ENCODE results near the gene SERPINB1.
"Not testable (repeated sequence)": the region's sequence is repeated elsewhere in the genome, so short reads cannot be mapped to it uniquely, and the experiment has no call there.

SERPINB1 gene

DNA sequence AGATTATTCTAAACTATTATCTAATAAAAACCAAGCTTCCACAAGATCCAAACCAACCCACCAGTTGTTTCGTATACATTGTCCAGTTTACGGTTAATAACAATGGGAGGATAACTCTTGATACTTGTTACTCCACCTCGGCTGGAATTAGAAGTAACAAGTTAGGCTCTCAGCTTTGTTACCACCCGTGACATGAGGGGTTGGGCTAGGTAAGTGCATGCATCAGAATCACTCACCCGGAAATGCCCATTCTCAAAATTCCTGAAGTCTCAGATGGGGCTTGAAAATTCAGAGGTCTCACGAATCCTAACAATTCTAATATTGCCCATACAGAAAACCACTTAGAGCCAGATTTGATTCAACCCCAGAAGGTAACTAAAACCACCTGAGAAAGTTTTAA is 27.0 kb upstream of the SERPINB1 start:
- no peak for DNase-seq

DNA sequence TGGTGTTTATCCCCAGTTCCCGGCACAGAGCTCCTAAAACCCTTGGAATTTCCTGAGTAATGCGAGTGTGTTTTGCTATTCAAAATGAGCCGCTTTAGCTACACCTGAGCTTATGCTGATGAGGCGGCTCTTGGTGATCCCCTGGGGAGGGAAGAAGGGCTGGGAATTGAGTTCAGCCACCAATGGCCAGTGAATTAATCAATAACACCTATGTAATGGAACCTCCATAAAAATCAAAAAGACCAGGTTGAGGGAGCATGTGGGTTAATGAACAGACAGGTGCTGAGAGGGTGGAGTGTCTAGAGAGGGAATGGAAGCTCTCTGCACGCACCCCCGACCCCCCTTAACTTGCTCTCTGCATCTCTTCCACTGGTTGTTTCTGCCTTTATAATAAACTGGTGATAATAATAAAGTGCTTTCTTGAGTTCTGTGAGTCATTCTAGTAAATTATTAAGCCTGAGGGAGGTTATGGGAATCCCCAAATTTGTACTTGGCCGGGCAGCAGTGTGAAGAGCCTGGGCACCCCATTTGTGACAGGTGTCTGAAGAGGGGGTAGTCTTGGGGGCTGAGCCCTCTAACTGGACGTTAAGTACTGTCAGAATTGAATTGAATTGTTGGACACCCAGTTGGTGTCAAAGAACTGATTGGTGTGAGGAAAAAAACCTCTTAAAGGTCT is 24.6 kb upstream of the SERPINB1 start:
- no peak for DNase-seq

DNA sequence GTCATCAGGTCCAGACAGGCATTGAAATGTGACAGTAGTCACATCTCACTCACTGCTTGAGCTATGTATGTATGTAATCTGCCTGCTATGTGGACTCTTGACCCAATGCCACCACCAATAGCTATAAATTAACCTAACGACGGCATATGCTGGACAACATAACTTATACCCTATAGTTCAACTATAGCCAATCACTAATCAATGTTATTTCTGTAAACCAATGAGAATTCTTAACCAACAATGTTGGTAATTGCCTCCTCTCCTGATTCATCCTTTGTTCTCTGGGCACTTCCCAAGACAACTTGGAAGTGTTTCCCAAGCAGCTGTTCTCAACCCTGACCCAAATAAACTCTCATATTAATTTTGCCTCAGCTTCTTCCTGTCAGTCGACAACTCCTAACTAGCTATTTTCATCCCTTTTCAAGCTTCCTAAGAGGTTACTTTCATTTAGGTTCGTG is 24.1 kb upstream of the SERPINB1 start:
- no peak for DNase-seq

DNA sequence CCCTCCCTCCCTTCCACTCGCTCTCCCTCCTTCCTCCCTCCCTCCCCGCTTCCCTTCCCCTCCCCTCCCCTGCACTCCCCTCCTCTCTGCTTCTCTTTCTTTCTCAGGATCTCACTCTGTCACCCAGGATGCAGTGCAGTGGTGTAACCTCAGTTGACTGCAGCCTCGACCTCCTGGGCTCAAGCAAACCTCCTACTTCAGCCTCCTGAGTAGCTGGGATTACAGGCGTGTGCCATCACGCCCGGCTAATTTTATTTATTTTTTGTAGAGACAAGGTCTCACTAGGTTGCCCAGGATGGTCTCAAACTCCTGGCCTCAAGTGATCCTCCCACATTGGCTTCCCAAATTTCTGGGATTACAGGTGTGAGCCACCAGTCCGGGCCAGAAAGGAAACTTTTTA is 23.6 kb upstream of the SERPINB1 start:
- DNase-seq = no peak

DNA sequence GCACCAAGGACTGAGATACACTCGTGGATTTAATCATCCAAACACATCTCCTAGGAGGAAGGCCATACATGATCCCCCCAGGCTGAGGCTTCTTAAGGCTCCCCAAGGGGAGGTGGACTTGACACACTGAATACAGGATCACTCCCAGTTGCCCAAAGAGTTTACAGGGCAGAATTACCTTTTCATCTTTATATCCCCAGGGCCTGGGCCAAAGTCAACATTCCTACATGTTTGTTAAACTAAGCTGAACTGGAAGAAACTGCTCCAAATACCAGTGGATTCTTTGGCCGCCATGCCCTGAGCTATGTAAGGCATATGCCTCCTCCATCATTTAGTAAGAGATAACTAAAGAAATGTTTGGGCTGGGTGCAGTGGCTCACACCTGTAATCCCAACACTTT is 22.2 kb upstream of the SERPINB1 start:
- DNase-seq = no peak

DNA sequence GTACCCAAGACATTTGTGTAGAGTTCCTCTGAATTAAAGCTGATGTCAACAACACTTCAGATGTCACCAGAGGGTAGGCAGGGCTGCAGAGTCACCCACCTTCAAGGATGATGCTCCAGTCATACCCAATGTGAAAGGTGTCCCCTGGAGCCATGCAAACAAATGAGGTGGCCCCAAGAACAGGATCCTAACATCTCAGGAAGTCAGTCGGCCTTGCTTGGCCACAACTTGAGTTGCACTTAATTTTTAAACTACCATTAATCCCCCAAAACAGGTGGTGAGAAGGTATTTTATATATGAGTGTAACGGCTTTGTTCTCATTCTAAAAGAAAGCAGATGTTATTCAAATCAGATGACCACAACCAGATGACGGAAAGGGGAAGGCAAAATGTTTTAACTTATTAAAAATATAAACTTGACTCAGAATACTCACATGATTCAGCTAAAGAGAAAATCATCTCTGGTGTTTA is 21.1 kb upstream of the SERPINB1 start:
- DNase-seq = no peak

DNA sequence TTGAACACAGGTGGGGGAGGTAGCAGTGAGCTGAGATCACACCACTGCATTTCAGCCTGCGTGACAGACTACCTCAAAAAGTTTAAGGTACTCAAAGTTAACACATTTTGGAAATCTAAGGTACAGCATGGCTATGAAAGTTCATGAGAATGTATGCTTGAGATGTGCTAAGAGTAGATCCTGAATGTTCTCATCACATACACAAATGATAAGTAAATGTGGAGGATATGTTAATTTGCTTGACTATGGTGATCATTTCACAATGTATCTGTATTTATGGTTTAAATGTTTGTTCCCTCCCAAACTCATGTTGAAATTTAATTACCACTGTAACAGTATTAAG is 20.1 kb upstream of the SERPINB1 start:
- no peak for DNase-seq

DNA sequence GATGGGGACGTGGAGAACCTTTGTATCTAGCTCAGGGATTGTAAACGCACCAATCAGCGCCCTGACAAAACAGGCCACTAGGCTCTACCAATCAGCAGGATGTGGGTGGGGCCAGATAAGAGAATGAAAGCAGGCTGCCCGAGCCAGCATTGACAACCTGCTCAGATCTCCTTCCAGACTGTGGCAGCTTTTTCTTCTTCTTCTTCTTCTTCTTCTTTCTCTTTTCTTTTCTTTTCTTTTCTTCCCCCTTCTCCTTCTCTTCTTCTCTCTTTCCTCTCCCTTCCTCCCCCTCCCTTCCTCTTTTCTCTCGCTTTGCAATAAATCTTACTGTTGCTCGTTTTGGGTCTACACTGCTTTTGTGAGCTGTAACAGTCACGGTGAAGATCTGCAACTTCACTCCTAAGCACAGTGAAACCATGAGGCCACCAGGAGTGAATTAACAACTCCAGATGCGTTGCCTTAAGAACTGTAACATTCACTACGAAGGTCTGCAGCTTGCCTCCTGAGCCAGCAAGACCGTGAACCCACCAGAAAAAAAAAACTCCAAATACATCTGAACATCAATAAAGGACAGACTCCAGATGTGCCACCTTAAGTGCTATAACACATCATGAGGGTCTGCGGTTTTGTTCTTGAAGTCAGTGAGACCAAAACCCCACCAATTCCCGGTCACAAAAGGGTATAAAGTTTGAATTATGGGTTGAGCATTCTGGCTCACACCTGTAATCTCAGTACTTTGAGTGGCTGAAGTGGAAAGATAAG is 19.6 kb upstream of the SERPINB1 start:
- DNase-seq = no peak

DNA sequence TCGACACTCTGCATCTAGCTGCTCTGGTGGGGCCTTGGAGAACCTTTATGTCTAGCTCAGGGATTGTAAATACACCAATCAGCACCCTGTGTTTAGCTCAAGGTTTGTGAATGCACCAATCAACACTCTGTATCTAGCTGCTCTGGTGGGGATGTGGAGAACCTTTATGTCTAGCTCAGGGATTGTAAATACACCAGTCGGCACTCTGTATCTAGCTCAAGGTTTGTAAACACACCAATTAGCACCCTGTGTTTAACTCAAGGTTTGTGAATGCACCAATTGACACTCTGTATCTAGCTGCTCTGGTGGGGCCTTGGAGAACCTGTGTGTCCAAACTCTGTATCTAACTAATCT is 19.0 kb upstream of the SERPINB1 start:
- not testable (repeated sequence) for DNase-seq

DNA sequence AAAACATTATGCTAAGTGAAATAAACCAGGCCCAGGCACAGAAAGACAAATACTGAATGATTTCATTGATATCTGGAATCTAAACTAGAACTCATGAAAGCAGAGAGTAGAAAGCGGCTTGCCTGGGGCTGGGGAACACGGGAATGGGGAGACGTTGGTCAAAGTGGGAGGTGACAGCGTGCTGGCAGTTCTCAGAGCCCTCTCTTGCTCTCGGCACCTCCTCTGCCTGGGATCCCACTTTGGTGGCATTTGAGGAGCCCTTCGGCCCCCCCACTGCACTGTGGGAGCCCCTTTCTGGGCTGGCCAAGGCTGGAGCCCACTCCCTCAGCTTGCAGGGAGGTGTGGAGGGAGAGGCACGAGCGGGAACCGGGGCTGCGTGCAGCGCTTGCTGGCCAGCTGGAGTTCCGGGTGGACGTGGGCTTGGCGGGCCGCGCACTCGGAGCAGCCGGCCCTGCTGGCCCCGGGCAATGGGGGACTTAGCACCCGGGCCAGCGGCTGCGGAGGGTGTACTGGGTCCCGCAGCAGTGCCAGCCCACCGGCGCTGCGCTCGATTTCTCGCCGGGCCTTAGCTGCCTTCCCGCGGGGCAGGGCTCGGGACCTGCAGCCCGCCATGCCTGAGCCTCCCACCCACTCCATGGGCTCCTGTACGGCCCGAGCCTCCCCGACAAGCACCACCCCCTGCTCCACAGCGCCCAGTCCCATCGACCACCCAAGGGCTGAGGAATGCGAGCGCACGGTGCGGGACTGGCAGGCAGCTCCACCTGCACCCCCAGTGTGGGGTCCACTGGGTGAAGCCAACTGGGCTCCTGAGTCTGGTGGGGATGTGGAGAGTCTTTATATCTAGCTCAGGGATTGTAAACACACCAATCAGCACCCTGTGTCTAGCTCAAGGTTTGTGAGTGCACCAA is 18.4 kb upstream of the SERPINB1 start:
- DNase-seq = not testable (repeated sequence)

DNA sequence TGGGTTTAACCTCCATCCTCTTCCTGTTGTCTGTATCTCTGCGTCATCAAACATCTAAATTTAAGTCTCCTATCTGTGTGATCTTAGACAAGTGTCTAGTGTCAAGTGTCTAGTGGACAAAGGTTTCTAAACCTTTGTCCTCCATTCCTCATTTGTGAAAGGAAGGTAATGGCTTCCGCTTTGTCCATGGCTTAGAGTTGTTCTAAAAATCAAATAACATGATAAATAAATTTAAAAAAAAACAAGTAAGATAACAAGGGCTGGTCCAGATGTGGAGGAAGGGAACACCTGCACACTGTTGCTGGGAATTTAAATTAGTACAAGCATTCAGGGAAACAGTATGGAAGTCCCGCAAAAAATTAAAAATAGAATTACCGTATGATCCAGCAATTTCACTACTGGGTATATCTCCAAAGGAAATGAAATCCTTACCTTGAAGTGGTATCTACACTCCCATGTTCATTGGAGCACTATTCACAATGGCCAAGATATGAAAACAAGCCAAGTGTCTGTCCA is 17.6 kb upstream of the SERPINB1 start:
- DNase-seq = no peak

DNA sequence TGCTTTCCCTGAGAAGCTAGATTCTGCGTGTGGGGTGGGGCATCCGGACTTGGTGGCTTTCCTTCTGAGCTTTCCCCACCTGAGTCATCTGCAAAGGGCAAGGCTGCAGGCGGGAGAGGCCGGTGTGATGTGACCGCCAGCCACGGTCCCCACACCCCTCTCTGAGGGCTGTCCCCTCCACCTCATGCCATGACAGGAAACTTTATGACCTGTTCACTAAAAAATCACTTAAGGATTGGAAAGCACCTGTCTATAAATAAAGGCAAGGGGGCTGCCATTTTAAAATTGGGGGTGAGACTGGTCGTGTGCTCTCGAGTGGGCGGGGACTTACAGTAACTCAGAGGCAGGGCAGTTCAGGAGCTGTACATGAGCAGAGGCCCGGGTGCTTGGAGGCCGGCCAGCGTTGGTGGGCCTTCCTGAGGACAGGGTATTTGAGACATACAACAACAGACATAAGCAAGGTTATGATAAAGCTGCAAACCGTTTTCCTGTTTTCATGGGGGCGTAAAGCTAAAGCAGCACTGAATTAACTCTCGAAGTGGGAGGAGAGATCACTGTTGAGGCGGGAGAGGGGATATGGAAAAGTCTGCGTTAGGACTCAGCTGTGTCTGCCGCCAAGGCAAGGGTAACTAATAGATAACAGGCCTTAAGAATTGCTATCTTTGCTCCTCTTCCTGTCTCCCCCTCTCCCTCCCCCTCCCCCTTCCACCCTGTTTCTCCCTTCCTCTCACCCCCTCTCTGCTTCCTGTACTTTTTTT is 16.1 kb upstream of the SERPINB1 start:
- peak; percentile 56 for DNase-seq

DNA sequence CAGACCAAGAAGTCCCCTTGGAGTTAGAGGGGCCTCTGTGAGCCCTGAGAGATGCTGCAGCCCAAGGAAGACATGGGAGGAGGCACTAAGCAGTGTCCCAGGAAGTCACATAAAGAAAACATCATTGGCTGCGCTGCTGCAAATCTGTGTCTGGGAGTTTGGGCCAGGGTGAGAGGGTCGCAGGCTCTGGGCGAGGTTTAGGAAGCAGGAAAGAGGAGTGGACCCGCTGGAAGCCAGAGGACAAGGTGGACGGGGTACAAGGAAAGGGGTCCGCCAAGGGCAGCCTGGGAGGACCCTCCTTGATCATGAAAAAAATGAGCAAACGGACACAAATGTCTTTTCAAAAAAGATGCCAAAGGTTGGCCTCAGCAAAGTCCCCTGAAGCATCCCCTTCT is 15.5 kb upstream of the SERPINB1 start:
- no peak for DNase-seq

DNA sequence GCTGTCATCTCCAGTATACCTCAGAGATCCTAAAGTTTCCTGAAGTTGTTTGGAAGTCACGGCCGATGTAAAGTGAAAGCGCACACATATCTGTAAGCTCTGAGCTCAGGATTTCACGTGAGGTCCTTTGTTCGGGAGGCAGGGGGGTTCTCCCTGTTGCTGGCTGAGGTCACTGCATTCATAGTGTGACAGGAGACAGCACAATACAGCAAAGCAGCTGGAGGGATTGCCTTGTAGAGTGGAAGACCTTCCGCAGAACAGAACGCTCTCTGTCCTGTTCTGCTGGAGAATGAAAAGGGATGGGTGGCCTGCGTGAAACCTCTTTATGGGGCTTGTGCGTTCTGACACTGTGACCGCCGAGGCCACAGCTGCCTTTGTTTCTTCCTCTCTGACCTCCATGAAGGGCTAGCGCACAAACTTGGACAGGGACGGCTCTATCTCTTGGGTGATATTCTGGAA is 13.4 kb upstream of the SERPINB1 start:
- peak; percentile 49 for DNase-seq

DNA sequence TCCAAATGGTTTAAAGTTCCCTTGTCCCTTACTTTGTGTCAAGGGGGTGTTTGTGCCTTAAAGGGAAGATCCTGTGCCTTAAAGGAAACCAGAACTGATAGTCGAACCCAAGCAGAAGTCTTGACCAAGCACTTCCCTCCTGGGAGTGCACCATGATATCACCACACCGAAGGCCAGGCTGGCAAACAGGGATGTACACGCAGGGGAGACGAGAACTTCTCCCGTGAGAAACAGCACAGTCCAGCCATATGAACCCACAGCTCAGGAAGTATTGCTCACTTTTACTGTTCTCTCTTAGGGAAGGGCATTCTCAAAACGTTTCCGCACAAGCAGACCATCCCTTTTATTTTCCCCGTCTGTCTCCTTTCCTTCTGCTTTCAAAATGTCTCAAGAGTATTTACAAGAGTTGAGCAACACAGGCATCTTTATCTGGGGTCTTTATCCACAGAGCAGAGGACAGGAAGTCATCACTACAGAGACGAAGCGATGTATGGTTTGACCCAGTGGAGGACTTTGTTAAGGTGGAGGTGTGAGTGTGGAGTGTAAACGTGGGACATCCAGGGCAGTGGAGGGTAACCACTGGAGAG is 12.8 kb upstream of the SERPINB1 start:
- DNase-seq = peak; percentile 63

DNA sequence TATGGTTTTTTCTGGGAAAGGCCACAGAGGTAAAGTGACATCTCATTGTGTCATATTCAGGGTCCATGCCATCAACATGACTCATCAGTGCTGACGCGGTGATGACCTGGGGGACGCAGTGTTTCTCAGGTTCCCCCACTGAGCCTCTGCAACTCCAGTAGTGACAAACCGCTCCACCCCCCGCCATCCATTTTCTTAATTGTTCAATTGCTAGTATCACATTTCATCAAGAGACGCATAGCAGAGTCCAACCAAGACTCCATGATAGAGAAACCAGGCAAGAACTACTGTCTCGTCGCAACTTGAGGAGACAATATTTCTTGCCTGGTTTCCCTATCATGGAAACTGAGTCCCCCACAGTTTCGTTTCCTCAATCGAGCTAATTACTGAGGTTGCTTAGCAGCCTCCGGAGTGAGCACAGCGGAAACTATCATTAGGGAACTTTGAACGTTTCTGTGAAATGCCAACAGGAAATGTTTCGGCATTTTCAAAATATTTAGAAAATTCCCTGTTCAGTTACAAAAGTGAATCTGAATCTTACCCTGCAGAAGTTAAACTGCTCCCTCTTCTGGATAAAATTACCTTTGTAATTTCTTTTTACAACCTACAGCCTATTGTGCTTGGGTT is 12.2 kb upstream of the SERPINB1 start:
- DNase-seq = peak; percentile 66

DNA sequence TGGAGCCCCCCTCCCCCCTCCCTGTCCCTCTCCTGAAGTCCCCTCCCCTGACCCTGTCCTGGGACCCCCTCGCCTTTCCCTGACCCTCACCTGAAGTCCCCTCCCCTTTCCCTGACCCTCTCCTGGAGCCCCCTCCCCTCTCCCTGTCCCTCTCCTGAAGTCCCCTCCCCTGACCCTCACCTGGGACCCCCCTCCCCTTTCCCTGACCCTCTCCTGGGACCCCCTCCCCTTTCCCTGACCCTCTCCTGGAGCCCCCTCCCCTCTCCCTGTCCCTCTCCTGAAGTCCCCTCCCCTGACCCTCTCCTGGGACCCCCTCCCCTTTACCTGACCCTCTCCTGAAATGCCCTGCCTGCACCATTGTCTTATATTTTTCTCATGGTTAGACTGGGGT is 11.7 kb upstream of the SERPINB1 start:
- not testable (repeated sequence) for DNase-seq

DNA sequence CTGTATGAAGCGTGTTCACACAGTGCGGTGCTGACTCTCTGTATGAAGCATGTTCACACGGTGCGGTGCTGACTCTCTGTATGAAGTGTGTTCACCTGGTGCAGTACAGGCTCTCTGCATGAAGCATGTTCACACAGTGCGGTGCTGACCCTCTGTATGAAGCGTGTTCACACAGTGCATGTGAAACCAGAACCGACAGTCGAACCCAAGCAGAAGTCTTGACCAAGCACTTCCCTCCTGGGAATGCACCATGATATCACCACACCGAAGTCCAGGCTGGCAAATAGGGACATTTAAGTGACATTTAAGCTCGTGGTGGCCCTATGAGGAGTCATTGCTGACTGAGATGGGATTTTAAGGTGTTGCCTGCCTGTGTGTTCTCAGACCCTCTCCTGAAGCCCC is 11.3 kb upstream of the SERPINB1 start:
- DNase-seq = no peak

DNA sequence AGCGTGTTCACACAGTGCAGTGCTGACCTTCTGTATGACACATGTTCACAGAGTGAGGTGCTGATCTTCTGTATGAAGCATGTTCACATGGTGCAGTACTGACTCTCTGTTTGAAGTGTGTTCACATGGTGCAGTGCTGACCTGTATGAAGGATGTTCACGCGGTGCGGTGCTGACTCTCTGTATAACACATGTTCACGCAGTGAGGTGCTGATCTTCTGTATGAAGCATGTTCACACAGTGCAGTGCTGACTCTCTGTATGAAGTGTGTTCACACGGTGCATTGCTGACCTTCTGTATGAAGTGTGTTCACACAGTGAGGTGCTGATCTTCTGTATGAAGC is 10.8 kb upstream of the SERPINB1 start:
- no peak for DNase-seq

DNA sequence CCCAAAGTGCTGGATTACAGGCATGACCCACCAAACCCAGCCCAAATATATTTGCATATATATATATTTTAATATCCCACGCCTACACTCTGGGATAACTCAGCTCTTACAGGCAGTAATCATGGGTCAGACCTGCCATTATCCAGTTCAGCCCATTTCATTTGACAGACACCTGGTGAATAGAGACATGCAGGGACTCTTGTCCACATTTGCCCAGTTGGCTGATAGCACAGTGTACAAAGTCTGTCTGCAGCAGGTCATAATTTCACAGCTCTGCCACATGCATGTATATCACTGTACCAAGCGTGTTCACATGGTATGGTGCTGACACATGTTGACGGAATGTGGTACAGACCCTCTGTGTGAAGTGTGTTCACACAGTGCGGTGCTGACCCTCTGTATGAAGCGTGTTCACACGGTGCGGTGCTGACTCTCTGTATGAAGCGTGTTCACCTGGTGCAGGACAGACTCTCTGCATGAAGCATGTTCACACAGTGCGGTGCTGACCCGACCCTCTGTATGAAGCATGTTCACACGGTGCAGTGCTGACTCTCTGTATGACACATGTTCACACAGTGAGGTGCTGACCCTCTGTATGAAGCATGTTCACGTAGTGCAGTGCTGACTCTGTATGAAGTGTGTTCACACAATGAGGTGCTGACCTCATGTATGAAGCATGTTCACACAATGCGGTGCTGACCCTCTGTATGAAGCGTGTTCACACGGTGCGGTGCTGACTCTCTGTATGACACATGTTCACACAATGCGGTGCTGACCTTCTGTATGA is 10.3 kb upstream of the SERPINB1 start:
- no peak for DNase-seq

Measured in right kidney (tissue), 1 donor.